Measurements from ENCODE around the gene TMEM41B.

GRCh38 chr11:9264316-9265210 lies 49.8 kb downstream of the TMEM41B start:
- no peak for TF ChIP-seq CTCF (conservative IDR thresholded peaks at IDR 0.05 in 1 of 2, IDR thresholded peaks at IDR 0.05 in 1 of 2; ENCODE audit: extremely low read depth in 1 of 2, insufficient read depth in 1 of 2, low read depth in 1 of 2, low read length in 2 of 2)
- TF ChIP-seq EZH2 (IDR thresholded peaks at IDR 0.05; ENCODE audit: borderline replicate concordance, low read length): no peak
